Liver (tissue), 9 donors: Measurements from ENCODE around the gene MPP3. TPM values are rescaled to one million over a fixed set of nuclear protein-coding genes. Genes with fewer than 3 reads are reported as not detected.

Experiments
- DNase-seq: peaks from one replicate; pipeline ENCODE4 v3.0.0-alpha.2; 2017; ENCODE audit warnings: low spot score
- H3K27ac ChIP-seq, 2 donors: one replicate each; pipeline ENCODE4 v1.7.0; 2013; ENCODE audit warnings: inconsistent platforms in 2 of 2, low read length in 2 of 2, control low read depth in 1 of 2, low read depth in 1 of 2, mild to moderate bottlenecking in 1 of 2
- H3K27me3 ChIP-seq, 4 donors: one replicate each; pipeline versions ENCODE4 v1.6.1 to v1.7.0; 2013; ENCODE audit warnings: low read length in 3 of 4, inconsistent platforms in 1 of 4, mild to moderate bottlenecking in 1 of 4, moderate library complexity in 1 of 4; ENCODE audit not compliant: control insufficient read depth in 4 of 4, insufficient read depth in 4 of 4
- H3K36me3 ChIP-seq, 4 donors: one replicate each; pipeline versions ENCODE4 v1.6.1 to v1.7.0; 2013; ENCODE audit warnings: low read length in 3 of 4, mild to moderate bottlenecking in 3 of 4, low read depth in 1 of 4, moderate library complexity in 1 of 4; ENCODE audit not compliant: control insufficient read depth in 4 of 4, insufficient read depth in 3 of 4
- H3K4me1 ChIP-seq, 4 donors: one replicate each; pipeline versions ENCODE4 v1.6.1 to v1.7.0; 2013; ENCODE audit warnings: low read length in 3 of 4, mild to moderate bottlenecking in 3 of 4, moderate library complexity in 1 of 4; ENCODE audit not compliant: control insufficient read depth in 4 of 4, insufficient read depth in 4 of 4
- H3K4me3 ChIP-seq, 3 donors: one replicate each; pipeline versions ENCODE4 v1.6.1 to v1.7.0; 2013; ENCODE audit warnings: low read length in 3 of 3, control low read depth in 1 of 3, low read depth in 1 of 3, mild to moderate bottlenecking in 1 of 3
- H3K9ac ChIP-seq, 2 donors: one replicate each; pipeline ENCODE4 v1.7.0; 2013; ENCODE audit warnings: low read length in 2 of 2, mild to moderate bottlenecking in 2 of 2, moderate library complexity in 2 of 2, control low read depth in 1 of 2, low read depth in 1 of 2
- H3K9me3 ChIP-seq, 4 donors: one replicate each; pipeline versions ENCODE4 v1.6.1 to v1.7.0; 2013; ENCODE audit warnings: low read length in 3 of 4; ENCODE audit not compliant: control insufficient read depth in 4 of 4
- ATF3 ChIP-seq: IDR thresholded peaks from 2 replicates; pipeline ENCODE4 v1.6.1; 2016; ENCODE audit warnings: antibody characterized with exemption
- CTCF ChIP-seq: fragments of 150-350 bp; IDR thresholded peaks from 2 replicates; pipeline ENCODE4 v1.5.1; 2017; ENCODE audit warnings: improper control_type of control experiment, low read depth, low read length; ENCODE audit not compliant: missing input control
- EGR1 ChIP-seq, 2 donors: IDR thresholded peaks; 2 replicates each; pipeline ENCODE4 v1.6.1; 2016 to 2018; ENCODE audit warnings: antibody characterized with exemption in 2 of 2, low read depth in 2 of 2
- FOXA1 ChIP-seq: IDR thresholded peaks from 2 replicates; pipeline ENCODE4 v1.6.1; 2016; ENCODE audit warnings: antibody characterized with exemption
- FOXA2 ChIP-seq: IDR thresholded peaks from 2 replicates; pipeline ENCODE4 v1.6.1; 2016; ENCODE audit warnings: antibody characterized with exemption
- GABPA ChIP-seq, 2 donors: IDR thresholded peaks in 1 of 2; conservative IDR thresholded peaks in 1 of 2; 2 replicates each; pipeline ENCODE4 v1.6.1; 2016; ENCODE audit warnings: antibody characterized with exemption in 2 of 2, mild to moderate bottlenecking in 1 of 2, moderate library complexity in 1 of 2
- HNF4A ChIP-seq, 2 donors: conservative IDR thresholded peaks; 2 replicates each; pipeline ENCODE4 v1.6.1; 2016; ENCODE audit warnings: antibody characterized with exemption in 2 of 2, mild to moderate bottlenecking in 2 of 2
- HNF4G ChIP-seq: IDR thresholded peaks from 2 replicates; pipeline ENCODE4 v1.6.1; 2016; ENCODE audit warnings: antibody characterized with exemption
- MAX ChIP-seq: IDR thresholded peaks from 2 replicates; pipeline ENCODE4 v1.6.1; 2016; ENCODE audit warnings: antibody characterized with exemption
- NR2F2 ChIP-seq: IDR thresholded peaks from 2 replicates; pipeline ENCODE4 v1.6.1; 2016; ENCODE audit warnings: antibody characterized with exemption
- RAD21 ChIP-seq, 2 donors: IDR thresholded peaks; 2 replicates each; pipeline ENCODE4 v1.6.1; 2016; ENCODE audit warnings: antibody characterized with exemption in 2 of 2, mild to moderate bottlenecking in 2 of 2
- REST ChIP-seq: IDR thresholded peaks from 2 replicates; pipeline ENCODE4 v1.6.1; 2016; ENCODE audit warnings: antibody characterized with exemption, mild to moderate bottlenecking
- SP1 ChIP-seq: IDR thresholded peaks from 2 replicates; pipeline ENCODE4 v1.6.1; 2018; ENCODE audit warnings: antibody characterized with exemption, mild to moderate bottlenecking
- TAF1 ChIP-seq: conservative IDR thresholded peaks from 2 replicates; pipeline ENCODE4 v1.6.1; 2016; ENCODE audit warnings: antibody characterized with exemption, mild to moderate bottlenecking
- ZBTB33 ChIP-seq: IDR thresholded peaks from 2 replicates; pipeline ENCODE4 v1.6.1; 2016; ENCODE audit warnings: antibody characterized with exemption
- WGBS: extraction: QIAGEN DNeasy Blood & Tissue Kit; methylation state at CpG from one replicate; pipeline ENCODE4 v1.1.7; 2013; 5-methylcytosine and 5-hydroxymethylcytosine counted together
- polyA plus RNA-seq, 2 donors: library from polyadenylated mRNA; stranded (reverse) in 1 of 2; unstranded in 1 of 2; fragments of 200-250 nt in 1 of 2; fragments of >200 nt in 1 of 2; fragmentation: Nextera tagmentation in 1 of 2; extraction: Ambion mirVana in 1 of 2; gene quantifications; one replicate each; pipeline versions ENCODE4 v1.2.1 to v1.2.3, GENCODE V29; 2013 to 2015
- total RNA-seq, 2 donors: library from RNA; depleted of rRNA; stranded (reverse); fragments of >200 nt; gene quantifications; one replicate each; pipeline ENCODE4 v1.2.3, GENCODE V29; 2014
- donor health status: healthy.
- donor health status: healthy.
- donor health status: healthy.
- donor health status: healthy.
- donor health status: healthy.

The MPP3 gene
- total and polyA plus RNA-seq, 4 donors = 0.23 to 1.3 (median 0.72) TPM

GRCh38 chr17:43861960-43862359 lies 29.0 kb upstream of the MPP3 start:
- DNase-seq = no peak
- TF ChIP-seq REST = no peak
- no peak for TF ChIP-seq HNF4A (conservative IDR thresholded peaks at IDR 0.05)
- no peak for TF ChIP-seq MAX
- TF ChIP-seq EGR1 (IDR thresholded peaks at IDR 0.05; ENCODE audit: low read depth in 2 of 2) = no peak
- no peak for TF ChIP-seq SP1
- TF ChIP-seq RAD21 (IDR thresholded peaks at IDR 0.05) = no peak
- Histone ChIP-seq H3K4me1 (no peaks in the 10 kb centered on the region), H3K9me3 (no peaks in the 10 kb centered on the region), H3K9ac (no peak overlapping the region), H3K4me3 (no peak overlapping the region), H3K36me3 (no peaks in the 10 kb centered on the region), H3K27me3 (no peaks in the 10 kb centered on the region), H3K27ac (no peak overlapping the region)
- 95% methylated on average over 9 of the region's 9 CpGs for WGBS

- no peaks in the 10 kb centered on the region for H3K9me3 ChIP-seq
- H3K36me3 ChIP-seq = no peaks in the 10 kb centered on the region
- H3K4me1 ChIP-seq = no peaks in the 10 kb centered on the region
- no peak overlapping the region for H3K9ac ChIP-seq
- H3K27ac ChIP-seq = no peak overlapping the region
- no peaks in the 10 kb centered on the region for H3K27me3 ChIP-seq
- H3K4me3 ChIP-seq = no peak overlapping the region
- no peak for DNase-seq
- WGBS = 77% methylated on average over 9 of the region's 9 CpGs
- TF ChIP-seq FOXA1 (no peak), CTCF (no peak), HNF4G (no peak), ZBTB33 (no peak), GABPA (IDR thresholded peaks at IDR 0.05 in 1 of 2, conservative IDR thresholded peaks at IDR 0.05 in 1 of 2) (no peak), RAD21 (IDR thresholded peaks at IDR 0.05) (no peak), TAF1 (no peak), ATF3 (no peak), MAX (no peak), NR2F2 (no peak), FOXA2 (no peak)
Measured at GRCh38 chr17:43860927-43861622, 28.1 kb upstream of the MPP3 start.
